ENCODE data around the gene NT5C3B. TPM values are rescaled to one million over a fixed set of nuclear protein-coding genes. Genes with fewer than 3 reads are reported as not detected.

Gene NT5C3B
- total and polyA plus RNA-seq, 2 donors (not counting 1 experiment from before 2014, with no cell fraction given), result 49.6 to 50.1 TPM

DNA sequence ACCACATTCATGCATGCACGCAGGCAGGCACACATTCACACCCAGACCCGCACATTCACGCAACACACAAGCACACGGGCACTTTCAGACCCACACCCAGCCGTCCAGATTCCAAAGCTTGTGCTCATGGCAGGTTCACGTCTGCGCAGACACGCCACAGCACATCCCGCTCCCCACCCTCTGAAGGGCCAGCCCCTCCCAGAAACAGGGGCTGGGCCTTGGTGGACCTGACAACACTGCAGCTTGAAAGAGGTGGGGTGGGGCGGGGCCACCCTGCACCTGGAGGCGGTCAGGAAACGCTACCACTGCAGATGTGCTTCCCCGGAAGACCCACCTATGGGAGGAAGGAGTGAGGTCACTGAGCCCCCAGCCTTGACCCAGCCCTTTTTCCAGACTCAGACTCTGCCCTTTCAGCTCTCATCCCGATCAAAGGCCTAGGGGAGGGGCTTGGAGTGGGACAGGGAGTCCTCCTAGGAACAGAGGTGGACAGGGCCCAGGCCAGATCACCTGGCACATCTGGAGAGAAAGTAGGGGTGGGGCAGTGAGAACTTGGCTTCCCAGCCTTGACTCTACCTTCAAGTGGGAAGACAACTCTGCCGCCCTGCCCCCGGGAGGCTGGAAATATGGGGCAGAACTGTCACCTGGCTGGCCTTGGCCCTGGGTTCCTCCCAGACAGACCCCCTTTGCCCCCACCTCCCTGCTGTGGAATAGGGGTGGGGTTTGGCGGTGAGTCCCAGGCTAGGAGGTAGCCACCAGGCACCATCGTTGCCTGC, 35.2 kb downstream of the NT5C3B start:
- POLR2A ChIA-PET, result interaction anchor here (0.6 to 0.7 kb wide), 6 partner anchors 9 to 84 kb away, joined by 3 to 6 read pairs (median 3); partner anchors contain the start of gene JUP
- peak; percentile 44 for ATAC-seq (ENCODE audit: low read depth)
- no peak overlapping the region for H2AFZ ChIP-seq (ENCODE audit: insufficient read depth, low read depth, low read length, poor library complexity, severe bottlenecking)
- H3K4me1 ChIP-seq (ENCODE audit: control insufficient read depth in 2 of 2, insufficient read depth in 2 of 2, low read length in 2 of 2), result peaks cover 7 to 22% of the 10 kb centered on the region in 2 donors
- no peak overlapping the region for H3K27ac ChIP-seq (ENCODE audit: low read length in 2 of 2)
- Mint-ChIP-seq H3K9me3 (ENCODE audit: insufficient read depth) (no peaks in the 10 kb centered on the region), H3K4me3 (no peak overlapping the region), H3K27me3 (no peaks in the 10 kb centered on the region), H3K4me1 (peaks cover 16% of the 10 kb centered on the region), H3K27ac (no peak overlapping the region)
- WGBS (ENCODE audit: insufficient coverage), result 86% methylated on average over 7 of the region's 18 CpGs
- H3K4me3 ChIP-seq (ENCODE audit: control extremely low read depth in 1 of 5, extremely low read depth in 1 of 5, insufficient read depth in 1 of 5, low read depth in 2 of 5, low read length in 4 of 5), result no peak overlapping the region
- TF ChIP-seq EZH2 (IDR thresholded peaks at IDR 0.05; ENCODE audit: borderline replicate concordance, insufficient read depth, low read depth, low read length, poor library complexity, severe bottlenecking), result no peak
- TF ChIP-seq, protein P1, sequence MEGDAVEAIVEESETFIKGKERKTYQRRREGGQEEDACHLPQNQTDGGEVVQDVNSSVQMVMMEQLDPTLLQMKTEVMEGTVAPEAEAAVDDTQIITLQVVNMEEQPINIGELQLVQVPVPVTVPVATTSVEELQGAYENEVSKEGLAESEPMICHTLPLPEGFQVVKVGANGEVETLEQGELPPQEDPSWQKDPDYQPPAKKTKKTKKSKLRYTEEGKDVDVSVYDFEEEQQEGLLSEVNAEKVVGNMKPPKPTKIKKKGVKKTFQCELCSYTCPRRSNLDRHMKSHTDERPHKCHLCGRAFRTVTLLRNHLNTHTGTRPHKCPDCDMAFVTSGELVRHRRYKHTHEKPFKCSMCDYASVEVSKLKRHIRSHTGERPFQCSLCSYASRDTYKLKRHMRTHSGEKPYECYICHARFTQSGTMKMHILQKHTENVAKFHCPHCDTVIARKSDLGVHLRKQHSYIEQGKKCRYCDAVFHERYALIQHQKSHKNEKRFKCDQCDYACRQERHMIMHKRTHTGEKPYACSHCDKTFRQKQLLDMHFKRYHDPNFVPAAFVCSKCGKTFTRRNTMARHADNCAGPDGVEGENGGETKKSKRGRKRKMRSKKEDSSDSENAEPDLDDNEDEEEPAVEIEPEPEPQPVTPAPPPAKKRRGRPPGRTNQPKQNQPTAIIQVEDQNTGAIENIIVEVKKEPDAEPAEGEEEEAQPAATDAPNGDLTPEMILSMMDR (IDR thresholded peaks at IDR 0.05), result no peak
- intact Hi-C loops (cut with micrococcal nuclease), result loop anchor here (1.0 kb wide), 4 partner anchors 11 to 85 kb away; partner anchors contain the start of genes JUP and P3H4
- peak; percentile 38 for DNase-seq
- H3K4me2 ChIP-seq (replicated peaks; ENCODE audit: low read depth, low read length, poor library complexity, severe bottlenecking), result no peak overlapping the region
- no peaks in the 10 kb centered on the region for H3K36me3 ChIP-seq (replicated peaks in 1 of 2; ENCODE audit: control extremely low read depth in 1 of 2, control insufficient read depth in 1 of 2, extremely low read depth in 1 of 2, insufficient read depth in 2 of 2, low read length in 1 of 2)
- no peaks in the 10 kb centered on the region for H3K79me2 ChIP-seq (ENCODE audit: control insufficient read depth, insufficient read depth, low read length)
- H3K27me3 ChIP-seq (replicated peaks in 1 of 4; ENCODE audit: control extremely low read depth in 1 of 4, control insufficient read depth in 3 of 4, insufficient read depth in 4 of 4, low read length in 3 of 4), result no peaks in the 10 kb centered on the region
- CTCF ChIA-PET, result interaction anchor here (0.6 to 9.3 kb wide), 18 partner anchors 11 to 1380 kb away, joined by 3 to 100 read pairs (median 4); partner anchors contain the start of genes FKBP10, HAP1, JUP and P3H4
- no peak overlapping the region for H3K9ac ChIP-seq (ENCODE audit: low read length)
- H3K9me3 ChIP-seq (ENCODE audit: control extremely low read depth in 1 of 3, control insufficient read depth in 2 of 3, insufficient read depth in 1 of 3, low read length in 2 of 3), result no peaks in the 10 kb centered on the region
- no peaks in the 10 kb centered on the region for H4K20me1 ChIP-seq (ENCODE audit: control insufficient read depth, insufficient read depth, low read length, poor library complexity, severe bottlenecking)

DNA sequence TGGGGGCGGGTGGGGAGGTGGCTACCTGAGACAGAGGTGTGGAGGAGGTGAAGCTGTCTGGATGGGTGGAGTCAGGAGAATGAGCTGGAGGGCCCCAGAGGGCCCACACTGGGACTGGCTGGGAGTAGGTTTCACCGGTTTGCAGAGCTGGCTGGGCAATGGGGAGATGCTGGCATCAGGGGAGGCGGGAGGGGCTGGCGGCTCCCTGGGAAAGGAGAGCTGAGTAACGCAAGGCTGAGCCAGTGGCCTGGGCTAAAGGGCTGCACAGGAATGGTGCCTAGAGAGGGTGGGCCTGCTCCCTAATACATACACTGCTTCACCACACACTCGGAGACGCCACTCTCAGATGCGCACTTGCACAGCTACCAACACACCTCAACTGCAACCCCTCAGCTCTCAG, 36.7 kb downstream of the NT5C3B start:
- Histone ChIP-seq H3K27ac (ENCODE audit: low read length in 2 of 2) (no peak overlapping the region), H3K27me3 (replicated peaks in 1 of 4; ENCODE audit: control extremely low read depth in 1 of 4, control insufficient read depth in 3 of 4, insufficient read depth in 4 of 4, low read length in 3 of 4) (no peaks in the 10 kb centered on the region), H3K9me3 (ENCODE audit: control extremely low read depth in 1 of 3, control insufficient read depth in 2 of 3, insufficient read depth in 1 of 3, low read length in 2 of 3) (no peaks in the 10 kb centered on the region), H3K4me2 (replicated peaks; ENCODE audit: low read depth, low read length, poor library complexity, severe bottlenecking) (no peak overlapping the region), H3K79me2 (ENCODE audit: control insufficient read depth, insufficient read depth, low read length) (no peaks in the 10 kb centered on the region), H3K4me1 (ENCODE audit: control insufficient read depth in 2 of 2, insufficient read depth in 2 of 2, low read length in 2 of 2) (peaks cover 7 to 22% of the 10 kb centered on the region in 2 donors), H3K36me3 (replicated peaks in 1 of 2; ENCODE audit: control extremely low read depth in 1 of 2, control insufficient read depth in 1 of 2, extremely low read depth in 1 of 2, insufficient read depth in 2 of 2, low read length in 1 of 2) (no peaks in the 10 kb centered on the region), H3K9ac (ENCODE audit: low read length) (no peak overlapping the region), H2AFZ (ENCODE audit: insufficient read depth, low read depth, low read length, poor library complexity, severe bottlenecking) (no peak overlapping the region), H4K20me1 (ENCODE audit: control insufficient read depth, insufficient read depth, low read length, poor library complexity, severe bottlenecking) (no peaks in the 10 kb centered on the region), H3K4me3 (ENCODE audit: control extremely low read depth in 1 of 5, extremely low read depth in 1 of 5, insufficient read depth in 1 of 5, low read depth in 2 of 5, low read length in 4 of 5) (no peak overlapping the region)
- ChIA-PET CTCF (interaction anchor here (1.0 to 9.3 kb wide), 7 partner anchors 13 to 109 kb away, joined by 3 to 100 read pairs (median 27); partner anchors contain the start of genes FKBP10, HAP1, JUP and P3H4), POLR2A (interaction anchor here (0.6 kb wide), 1 partner anchor 67 kb away, joined by 5 read pairs; no protein-coding TSS in a partner anchor)
- TF ChIP-seq, protein P1 (IDR thresholded peaks at IDR 0.05), result no peak
- TF ChIP-seq EZH2 (IDR thresholded peaks at IDR 0.05; ENCODE audit: borderline replicate concordance, insufficient read depth, low read depth, low read length, poor library complexity, severe bottlenecking), result no peak
- no peak for ATAC-seq (ENCODE audit: low read depth)
- Mint-ChIP-seq H3K4me1 (peaks cover 16% of the 10 kb centered on the region), H3K27ac (no peak overlapping the region), H3K4me3 (no peak overlapping the region), H3K27me3 (no peaks in the 10 kb centered on the region), H3K9me3 (ENCODE audit: insufficient read depth) (no peaks in the 10 kb centered on the region)
- no peak for DNase-seq
- intact Hi-C loops (cut with micrococcal nuclease), result no loop called here
- 100% methylated on average over 5 of the region's 8 CpGs for WGBS (ENCODE audit: insufficient coverage)
